ENCODE measurements around the gene TENM4.

The TENM4 gene

GRCh38 chr11:79308429-79308828 is 132.4 kb downstream of the TENM4 start:
- TF ChIP-seq, protein P1, sequence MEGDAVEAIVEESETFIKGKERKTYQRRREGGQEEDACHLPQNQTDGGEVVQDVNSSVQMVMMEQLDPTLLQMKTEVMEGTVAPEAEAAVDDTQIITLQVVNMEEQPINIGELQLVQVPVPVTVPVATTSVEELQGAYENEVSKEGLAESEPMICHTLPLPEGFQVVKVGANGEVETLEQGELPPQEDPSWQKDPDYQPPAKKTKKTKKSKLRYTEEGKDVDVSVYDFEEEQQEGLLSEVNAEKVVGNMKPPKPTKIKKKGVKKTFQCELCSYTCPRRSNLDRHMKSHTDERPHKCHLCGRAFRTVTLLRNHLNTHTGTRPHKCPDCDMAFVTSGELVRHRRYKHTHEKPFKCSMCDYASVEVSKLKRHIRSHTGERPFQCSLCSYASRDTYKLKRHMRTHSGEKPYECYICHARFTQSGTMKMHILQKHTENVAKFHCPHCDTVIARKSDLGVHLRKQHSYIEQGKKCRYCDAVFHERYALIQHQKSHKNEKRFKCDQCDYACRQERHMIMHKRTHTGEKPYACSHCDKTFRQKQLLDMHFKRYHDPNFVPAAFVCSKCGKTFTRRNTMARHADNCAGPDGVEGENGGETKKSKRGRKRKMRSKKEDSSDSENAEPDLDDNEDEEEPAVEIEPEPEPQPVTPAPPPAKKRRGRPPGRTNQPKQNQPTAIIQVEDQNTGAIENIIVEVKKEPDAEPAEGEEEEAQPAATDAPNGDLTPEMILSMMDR (IDR thresholded peaks at IDR 0.05; ENCODE audit: low read depth, low read length, missing control alignments): no peak
- Histone ChIP-seq H3K36me3 (replicated peaks) (no peaks in the 10 kb centered on the region), H3K27ac (no peak overlapping the region), H3K4me3 (ENCODE audit: low read depth, low read length) (no peak overlapping the region), H3K27me3 (replicated peaks) (no peaks in the 10 kb centered on the region)
- no peak for DNase-seq
- in situ Hi-C loops (cut with HindIII; ENCODE audit: low pct_ligation_motif_present, low sequenced_read_pairs): no loop called here

GRCh38 chr11:79304599-79305212 is 136.1 kb downstream of the TENM4 start:
- TF ChIP-seq, protein P1 (IDR thresholded peaks at IDR 0.05; ENCODE audit: low read depth, low read length, missing control alignments): no peak
- Histone ChIP-seq H3K36me3 (replicated peaks) (no peaks in the 10 kb centered on the region), H3K27me3 (replicated peaks) (no peaks in the 10 kb centered on the region), H3K4me3 (ENCODE audit: low read depth, low read length) (no peak overlapping the region), H3K27ac (no peak overlapping the region)
- in situ Hi-C loops (cut with HindIII; ENCODE audit: low pct_ligation_motif_present, low sequenced_read_pairs): no loop called here
- DNase-seq: no peak

- Histone ChIP-seq H3K27me3 (replicated peaks) (no peaks in the 10 kb centered on the region), H3K4me3 (ENCODE audit: low read depth, low read length) (no peak overlapping the region), H3K36me3 (replicated peaks) (no peaks in the 10 kb centered on the region), H3K27ac (no peak overlapping the region)
- TF ChIP-seq, protein P1 (IDR thresholded peaks at IDR 0.05; ENCODE audit: low read depth, low read length, missing control alignments): no peak
- in situ Hi-C loops (cut with HindIII; ENCODE audit: low pct_ligation_motif_present, low sequenced_read_pairs): no loop called here
- DNase-seq: no peak
Measured at GRCh38 chr11:79296141-79296540, 144.7 kb downstream of the TENM4 start.

GRCh38 chr11:79294845-79295731 is 145.7 kb downstream of the TENM4 start:
- H3K4me3 ChIP-seq (ENCODE audit: low read depth, low read length): no peak overlapping the region
- no peak overlapping the region for H3K27ac ChIP-seq
- TF ChIP-seq, protein P1 (IDR thresholded peaks at IDR 0.05; ENCODE audit: low read depth, low read length, missing control alignments): no peak
- no peaks in the 10 kb centered on the region for H3K36me3 ChIP-seq (replicated peaks)
- in situ Hi-C loops (cut with HindIII; ENCODE audit: low pct_ligation_motif_present, low sequenced_read_pairs): no loop called here
- no peaks in the 10 kb centered on the region for H3K27me3 ChIP-seq (replicated peaks)
- DNase-seq: no peak

GRCh38 chr11:79291948-79292347 is 148.9 kb downstream of the TENM4 start:
- H3K4me3 ChIP-seq (ENCODE audit: low read depth, low read length): no peak overlapping the region
- in situ Hi-C loops (cut with HindIII; ENCODE audit: low pct_ligation_motif_present, low sequenced_read_pairs): no loop called here
- DNase-seq: no peak

More at GRCh38 chr11:79291948-79292347, 148.9 kb downstream of the TENM4 start:
- Histone ChIP-seq H3K36me3 (replicated peaks) (no peaks in the 10 kb centered on the region), H3K27ac (no peak overlapping the region), H3K27me3 (replicated peaks) (no peaks in the 10 kb centered on the region)
- TF ChIP-seq, protein P1 (IDR thresholded peaks at IDR 0.05; ENCODE audit: low read depth, low read length, missing control alignments): no peak

All from brain microvascular endothelial cell (primary cell).